ENCODE measurements around the gene IQCK.

DNA sequence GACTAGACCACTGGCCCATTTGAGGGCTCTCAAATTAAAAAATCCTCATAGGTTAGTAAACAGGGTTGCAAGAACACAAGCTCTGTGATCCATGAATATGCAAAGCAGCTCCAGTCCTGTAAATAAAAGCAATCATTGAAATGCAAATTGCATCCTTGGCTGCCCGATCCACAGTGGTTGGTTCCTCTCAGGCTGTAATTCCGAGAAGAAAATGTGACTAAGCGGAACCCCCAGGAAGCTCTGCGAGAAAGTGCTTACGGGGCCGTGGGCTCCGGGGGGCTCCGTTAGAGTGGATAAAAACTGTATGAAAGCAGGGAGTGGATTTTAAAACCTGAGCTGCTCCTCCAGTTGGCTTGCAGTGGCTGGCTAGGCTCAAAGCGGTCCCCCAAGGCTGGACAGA is 164.1 kb downstream of the IQCK start:
- TF ChIP-seq, protein P1, sequence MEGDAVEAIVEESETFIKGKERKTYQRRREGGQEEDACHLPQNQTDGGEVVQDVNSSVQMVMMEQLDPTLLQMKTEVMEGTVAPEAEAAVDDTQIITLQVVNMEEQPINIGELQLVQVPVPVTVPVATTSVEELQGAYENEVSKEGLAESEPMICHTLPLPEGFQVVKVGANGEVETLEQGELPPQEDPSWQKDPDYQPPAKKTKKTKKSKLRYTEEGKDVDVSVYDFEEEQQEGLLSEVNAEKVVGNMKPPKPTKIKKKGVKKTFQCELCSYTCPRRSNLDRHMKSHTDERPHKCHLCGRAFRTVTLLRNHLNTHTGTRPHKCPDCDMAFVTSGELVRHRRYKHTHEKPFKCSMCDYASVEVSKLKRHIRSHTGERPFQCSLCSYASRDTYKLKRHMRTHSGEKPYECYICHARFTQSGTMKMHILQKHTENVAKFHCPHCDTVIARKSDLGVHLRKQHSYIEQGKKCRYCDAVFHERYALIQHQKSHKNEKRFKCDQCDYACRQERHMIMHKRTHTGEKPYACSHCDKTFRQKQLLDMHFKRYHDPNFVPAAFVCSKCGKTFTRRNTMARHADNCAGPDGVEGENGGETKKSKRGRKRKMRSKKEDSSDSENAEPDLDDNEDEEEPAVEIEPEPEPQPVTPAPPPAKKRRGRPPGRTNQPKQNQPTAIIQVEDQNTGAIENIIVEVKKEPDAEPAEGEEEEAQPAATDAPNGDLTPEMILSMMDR (IDR thresholded peaks at IDR 0.05), result no peak
- TF ChIP-seq EP300 (IDR thresholded peaks at IDR 0.05), result no peak
- TF ChIP-seq POLR2A (IDR thresholded peaks at IDR 0.05), result no peak
- no peak for TF ChIP-seq POLR2AphosphoS5 (IDR thresholded peaks at IDR 0.05)

All from stomach (tissue), 4 donors.